Measurements from ENCODE around the gene ZNF19.

The ZNF19 gene

DNA sequence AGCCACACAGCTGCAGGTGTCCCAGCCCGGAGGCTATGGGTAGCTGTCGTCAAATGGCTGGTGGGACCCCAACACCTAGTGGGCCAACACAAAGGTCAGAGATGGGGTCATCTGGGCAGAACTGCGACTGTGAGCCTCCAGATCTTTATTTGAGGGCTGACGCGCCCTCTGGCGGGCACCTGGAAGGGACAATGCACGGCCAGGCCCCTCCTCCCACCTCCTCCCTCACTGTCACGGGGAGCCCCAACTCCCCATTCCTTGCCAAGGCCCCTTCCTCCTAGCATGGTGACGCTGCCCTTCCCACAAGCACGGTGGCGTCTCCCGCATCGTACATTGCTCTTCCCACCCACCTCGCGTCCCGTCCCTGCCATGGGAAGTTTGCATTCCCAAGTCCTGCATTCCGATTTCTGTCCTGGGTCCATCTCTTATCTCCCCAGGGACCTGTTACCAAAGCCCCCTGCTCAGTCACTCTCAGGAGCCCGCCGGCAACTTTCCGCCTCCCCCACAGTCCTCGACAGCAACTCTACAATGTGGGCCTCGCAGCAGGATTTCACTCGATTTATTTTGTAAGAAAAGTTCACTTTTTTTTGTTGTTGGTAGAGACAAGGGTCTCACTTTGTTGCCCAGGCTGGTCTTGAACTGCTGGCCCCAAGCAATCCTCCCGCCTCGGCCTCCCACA, 48.3 kb downstream of the ZNF19 start:
- no peak for DNase-seq

DNA sequence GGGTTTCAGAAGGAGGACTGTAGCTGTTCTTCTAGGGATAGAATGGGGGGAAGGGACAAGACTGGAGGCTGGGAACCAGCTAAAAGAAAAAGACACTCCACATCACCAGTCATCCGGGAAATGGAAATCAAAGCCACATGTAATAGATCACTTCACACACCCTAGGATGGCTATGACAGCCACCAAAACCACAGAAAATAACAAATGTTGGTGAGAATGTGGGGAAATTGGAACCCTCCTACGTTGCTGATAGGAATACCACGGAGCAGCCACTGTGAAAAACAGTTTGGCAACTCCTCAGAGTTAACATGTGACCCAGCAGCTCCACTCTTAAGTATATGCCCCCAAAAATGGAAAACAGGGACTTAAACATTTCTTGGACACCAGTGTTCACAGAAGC, 49.6 kb downstream of the ZNF19 start:
- DNase-seq: no peak

- DNase-seq: no peak
Measured at GRCh38 chr16:71436473-71436872, 52.7 kb downstream of the ZNF19 start.

- no peak for DNase-seq
Measured at GRCh38 chr16:71432906-71433305, 56.2 kb downstream of the ZNF19 start.

DNA sequence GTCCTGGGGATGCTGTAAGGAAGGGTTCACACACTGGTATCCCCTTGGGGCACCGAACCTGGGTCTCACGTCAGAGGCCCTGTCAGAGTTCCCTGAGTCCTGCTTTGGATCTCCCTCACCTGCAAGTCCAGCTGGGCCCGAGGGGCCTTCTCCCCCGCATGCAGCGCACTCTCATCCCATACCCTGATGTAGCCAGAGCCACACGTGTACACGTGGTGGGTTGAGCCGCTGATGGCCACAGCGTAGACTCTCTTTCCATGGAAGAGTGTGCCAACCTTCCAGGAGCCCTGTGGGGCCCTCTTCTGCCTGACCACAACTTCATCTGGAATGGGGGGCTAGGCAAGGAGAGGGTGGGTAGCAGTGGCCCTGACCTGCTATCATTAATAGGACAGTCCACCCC, 57.1 kb downstream of the ZNF19 start:
- no peak for DNase-seq

- no peak for DNase-seq
Measured at GRCh38 chr16:71431176-71431575, 57.9 kb downstream of the ZNF19 start.

DNA sequence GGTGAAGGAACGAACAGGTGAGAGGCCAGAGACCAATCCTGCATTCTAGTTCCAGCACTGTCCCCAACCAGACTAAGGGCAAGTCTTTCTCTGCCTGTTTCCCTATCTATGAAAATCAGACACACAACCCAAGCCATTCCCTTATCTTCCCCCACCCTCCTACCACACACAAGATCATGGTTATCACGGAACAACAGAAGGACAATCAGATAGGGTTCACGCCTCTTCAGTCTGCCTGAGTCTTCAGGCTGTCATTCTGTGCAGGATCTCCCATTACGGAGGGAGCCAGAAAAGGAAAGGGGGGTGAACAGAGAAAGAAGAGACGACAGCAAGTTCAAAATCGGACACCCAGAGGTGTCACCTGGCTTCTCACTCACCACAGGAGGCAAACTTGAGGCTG, 58.4 kb downstream of the ZNF19 start:
- DNase-seq: no peak

- no peak for DNase-seq
Measured at GRCh38 chr16:71429581-71429980, 59.5 kb downstream of the ZNF19 start.

DNA sequence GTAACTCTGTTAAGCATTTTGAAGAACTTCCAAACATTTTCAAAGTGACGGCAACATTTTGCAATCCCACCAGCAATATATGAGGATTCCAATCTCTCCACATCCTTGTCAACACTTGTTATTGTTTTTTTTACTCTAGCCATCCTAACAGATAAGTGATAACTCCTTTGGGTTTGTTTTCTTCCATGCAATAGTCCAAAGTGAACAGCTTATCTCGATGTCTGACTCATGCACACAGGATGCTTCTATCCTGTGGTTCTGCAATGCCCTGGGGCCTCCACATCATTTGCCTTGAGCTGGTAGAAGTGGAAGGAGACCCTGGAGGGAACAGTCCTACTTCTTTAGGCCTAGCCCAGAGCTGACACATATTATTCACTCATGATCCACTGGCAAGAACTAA, 60.2 kb downstream of the ZNF19 start:
- DNase-seq: no peak

GRCh38 chr16:71428385-71428784, 60.7 kb downstream of the ZNF19 start:
- no peak for DNase-seq

DNA sequence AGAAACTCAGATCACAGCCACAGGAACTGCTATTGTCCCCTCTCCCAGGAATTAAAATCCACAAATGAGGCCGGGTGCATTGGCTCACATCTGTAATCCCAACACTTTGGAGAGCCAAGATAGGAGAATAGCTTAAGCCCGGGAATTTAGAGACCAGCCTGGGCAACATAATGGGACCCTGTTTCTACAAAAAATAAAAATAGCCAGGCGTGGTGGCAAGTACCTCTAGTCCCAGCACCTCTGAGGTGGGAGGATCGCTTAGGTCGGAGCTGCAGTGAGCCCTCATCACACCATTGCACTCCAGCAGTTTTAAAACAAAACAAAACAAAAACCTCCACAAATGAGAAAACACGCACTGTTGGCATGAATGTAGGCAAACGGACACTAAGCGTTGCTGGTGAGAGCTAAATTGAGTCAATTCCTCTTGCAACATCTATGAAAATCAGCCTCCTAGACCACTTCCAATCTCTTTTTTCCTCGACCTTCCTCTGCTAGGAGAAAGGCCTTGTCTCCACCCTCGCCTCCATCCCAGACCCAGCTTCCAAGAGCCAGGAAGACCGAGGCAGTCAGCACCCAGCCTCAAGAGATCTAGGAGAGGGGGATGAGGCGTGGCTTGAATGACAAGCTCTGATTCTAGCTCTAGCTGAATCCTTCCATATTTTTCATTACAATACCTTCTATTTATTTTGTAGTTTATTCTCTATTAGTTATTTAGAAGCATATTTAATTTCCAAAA, 62.1 kb downstream of the ZNF19 start:
- DNase-seq: no peak

- DNase-seq: no peak
Measured at GRCh38 chr16:71426069-71426879, 62.9 kb downstream of the ZNF19 start.

- no peak for DNase-seq
Measured at GRCh38 chr16:71425746-71426068, 63.4 kb downstream of the ZNF19 start.

DNA sequence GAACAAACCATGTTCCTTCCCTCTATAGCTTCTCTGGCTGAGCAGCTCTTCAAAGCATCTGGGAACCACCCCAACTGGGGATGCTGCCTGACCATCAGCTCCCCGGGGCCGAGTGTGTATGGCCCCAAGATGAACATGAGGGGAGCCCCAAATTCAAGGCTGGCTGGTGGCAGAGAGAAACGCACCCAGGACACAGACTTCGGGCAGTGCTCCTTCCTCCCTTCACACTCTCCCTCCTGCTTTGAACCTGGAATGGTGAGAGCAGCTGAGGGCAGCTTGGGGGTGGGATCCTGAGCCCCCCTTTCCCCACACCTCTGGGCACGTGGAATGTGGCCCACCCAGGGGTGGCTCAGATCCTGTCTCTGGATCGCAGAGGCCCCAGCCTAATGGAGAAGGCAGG, 64.5 kb downstream of the ZNF19 start:
- no peak for DNase-seq

DNA sequence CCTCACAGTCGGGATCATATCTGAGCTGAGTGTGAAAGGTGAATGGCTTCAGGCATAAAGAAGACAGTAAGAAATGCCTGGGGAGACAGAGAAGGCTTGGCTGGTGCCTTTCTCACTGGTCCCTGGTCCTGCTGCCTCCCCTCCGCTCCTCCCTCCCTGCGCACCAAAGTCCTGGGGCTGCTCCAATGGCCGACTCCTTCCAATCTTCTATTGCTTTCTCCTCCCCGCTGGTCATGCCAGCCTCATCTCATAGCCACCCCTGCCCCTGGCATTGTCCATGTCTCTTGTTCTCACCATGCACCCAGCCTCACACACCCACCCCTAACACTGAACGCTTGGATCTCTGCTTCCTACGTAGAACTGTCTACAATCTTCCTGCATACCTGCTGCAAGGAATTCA, 65.3 kb downstream of the ZNF19 start:
- DNase-seq: no peak
